Choroid plexus epithelial cell (primary cell): ENCODE data around the gene KRT80.

Experiments
- DNase-seq: peaks from one replicate; pipeline ENCODE4 v3.0.0-alpha.2; 2010; ENCODE audit warnings: low read depth
- H3K4me3 ChIP-seq: 2 replicates; pipeline ENCODE4 v1.5.1; 2011; ENCODE audit warnings: low read depth, mild to moderate bottlenecking, control low read depth, low read length, moderate library complexity
- CTCF ChIP-seq: conservative IDR thresholded peaks from 2 replicates; pipeline ENCODE4 v1.5.1; 2011; ENCODE audit warnings: low read depth, mild to moderate bottlenecking, control low read depth, inconsistent platforms, low read length, moderate library complexity

Gene KRT80

GRCh38 chr12:52221070-52221781 is 29.4 kb upstream of the KRT80 start:
- no peak for DNase-seq
- no peak for TF ChIP-seq CTCF
- no peak overlapping the region for H3K4me3 ChIP-seq

- H3K4me3 ChIP-seq: no peak overlapping the region
- no peak for TF ChIP-seq CTCF
- no peak for DNase-seq
These were observed 28.7 kb upstream of the KRT80 start for GRCh38 chr12:52220477-52220876.

GRCh38 chr12:52218001-52218400 is 26.2 kb upstream of the KRT80 start:
- DNase-seq: no peak
- no peak for TF ChIP-seq CTCF
- H3K4me3 ChIP-seq: no peak overlapping the region

- DNase-seq: no peak
- H3K4me3 ChIP-seq: no peak overlapping the region
- no peak for TF ChIP-seq CTCF
These were observed 25.4 kb upstream of the KRT80 start for GRCh38 chr12:52217223-52217622.

GRCh38 chr12:52216807-52217206 is 25.0 kb upstream of the KRT80 start:
- DNase-seq: no peak
- TF ChIP-seq CTCF: no peak
- no peak overlapping the region for H3K4me3 ChIP-seq

- H3K4me3 ChIP-seq: no peak overlapping the region
- no peak for TF ChIP-seq CTCF
- no peak for DNase-seq
These were observed 24.3 kb upstream of the KRT80 start for GRCh38 chr12:52216100-52216499.

- DNase-seq: peak; percentile 60
- TF ChIP-seq CTCF: no peak
These were observed 23.8 kb upstream of the KRT80 start for GRCh38 chr12:52215587-52216031.

More at GRCh38 chr12:52215587-52216031, 23.8 kb upstream of the KRT80 start:
- H3K4me3 ChIP-seq: no peak overlapping the region
